ENCODE data around the gene C9orf72.

C9orf72 gene

GRCh38 chr9:27595733-27596132, 22.5 kb upstream of the C9orf72 start:
- Mint-ChIP-seq H3K9me3 (no peaks in the 10 kb centered on the region), H3K27me3 (ENCODE audit: low read depth) (peaks cover 16% of the 10 kb centered on the region), H3K36me3 (ENCODE audit: low read depth) (no peaks in the 10 kb centered on the region), H3K4me3 (no peak overlapping the region), H3K27ac (no peak overlapping the region), H3K4me1 (ENCODE audit: low read depth) (no peaks in the 10 kb centered on the region)
- DNase-seq (ENCODE audit: low spot score) = no peak

- no peaks in the 10 kb centered on the region for H3K4me1 Mint-ChIP-seq (ENCODE audit: low read depth)
- no peak overlapping the region for H3K4me3 Mint-ChIP-seq
- H3K27me3 Mint-ChIP-seq (ENCODE audit: low read depth) = peaks cover 30% of the 10 kb centered on the region
- no peak for DNase-seq (ENCODE audit: low spot score)
- H3K36me3 Mint-ChIP-seq (ENCODE audit: low read depth) = no peaks in the 10 kb centered on the region
- H3K27ac Mint-ChIP-seq = no peak overlapping the region
- no peaks in the 10 kb centered on the region for H3K9me3 Mint-ChIP-seq
Observed at GRCh38 chr9:27591672-27592071, 18.4 kb upstream of the C9orf72 start.

GRCh38 chr9:27591093-27591492, 17.8 kb upstream of the C9orf72 start:
- Mint-ChIP-seq H3K27me3 (ENCODE audit: low read depth) (peaks cover 30% of the 10 kb centered on the region), H3K4me3 (no peak overlapping the region), H3K9me3 (no peaks in the 10 kb centered on the region), H3K36me3 (ENCODE audit: low read depth) (no peaks in the 10 kb centered on the region), H3K27ac (no peak overlapping the region), H3K4me1 (ENCODE audit: low read depth) (no peaks in the 10 kb centered on the region)
- DNase-seq (ENCODE audit: low spot score) = no peak

- Mint-ChIP-seq H3K36me3 (ENCODE audit: low read depth) (no peaks in the 10 kb centered on the region), H3K4me1 (ENCODE audit: low read depth) (no peaks in the 10 kb centered on the region), H3K27me3 (ENCODE audit: low read depth) (peaks cover 30% of the 10 kb centered on the region), H3K4me3 (no peak overlapping the region), H3K9me3 (no peaks in the 10 kb centered on the region), H3K27ac (no peak overlapping the region)
- DNase-seq (ENCODE audit: low spot score) = no peak
Observed at GRCh38 chr9:27590651-27591050, 17.4 kb upstream of the C9orf72 start.

GRCh38 chr9:27589462-27589861, 16.2 kb upstream of the C9orf72 start:
- Mint-ChIP-seq H3K27ac (no peak overlapping the region), H3K4me3 (no peak overlapping the region), H3K27me3 (ENCODE audit: low read depth) (peaks cover 31% of the 10 kb centered on the region), H3K4me1 (ENCODE audit: low read depth) (no peaks in the 10 kb centered on the region), H3K9me3 (no peaks in the 10 kb centered on the region), H3K36me3 (ENCODE audit: low read depth) (no peaks in the 10 kb centered on the region)
- no peak for DNase-seq (ENCODE audit: low spot score)

- Mint-ChIP-seq H3K27ac (no peak overlapping the region), H3K27me3 (ENCODE audit: low read depth) (peaks cover 26% of the 10 kb centered on the region), H3K4me1 (ENCODE audit: low read depth) (no peaks in the 10 kb centered on the region), H3K36me3 (ENCODE audit: low read depth) (no peaks in the 10 kb centered on the region), H3K9me3 (no peaks in the 10 kb centered on the region), H3K4me3 (no peak overlapping the region)
- no peak for DNase-seq (ENCODE audit: low spot score)
Observed at GRCh38 chr9:27586304-27586703, 13.0 kb upstream of the C9orf72 start.

GRCh38 chr9:27584931-27585330, 11.7 kb upstream of the C9orf72 start:
- H3K36me3 Mint-ChIP-seq (ENCODE audit: low read depth) = no peaks in the 10 kb centered on the region
- H3K27ac Mint-ChIP-seq = no peak overlapping the region
- DNase-seq (ENCODE audit: low spot score) = no peak
- no peak overlapping the region for H3K4me3 Mint-ChIP-seq
- no peaks in the 10 kb centered on the region for H3K4me1 Mint-ChIP-seq (ENCODE audit: low read depth)
- no peaks in the 10 kb centered on the region for H3K9me3 Mint-ChIP-seq
- peaks cover 22% of the 10 kb centered on the region for H3K27me3 Mint-ChIP-seq (ENCODE audit: low read depth)

- H3K27ac Mint-ChIP-seq = no peak overlapping the region
- DNase-seq (ENCODE audit: low spot score) = no peak
- H3K9me3 Mint-ChIP-seq = peaks cover 8% of the 10 kb centered on the region
- peaks cover 18% of the 10 kb centered on the region for H3K27me3 Mint-ChIP-seq (ENCODE audit: low read depth)
- H3K4me1 Mint-ChIP-seq (ENCODE audit: low read depth) = no peaks in the 10 kb centered on the region
- H3K4me3 Mint-ChIP-seq = no peak overlapping the region
- peaks cover 2% of the 10 kb centered on the region for H3K36me3 Mint-ChIP-seq (ENCODE audit: low read depth)
Observed at GRCh38 chr9:27582794-27583193, 9.5 kb upstream of the C9orf72 start.

- Mint-ChIP-seq H3K27me3 (ENCODE audit: low read depth) (peaks cover 13% of the 10 kb centered on the region), H3K9me3 (peaks cover 8% of the 10 kb centered on the region), H3K36me3 (ENCODE audit: low read depth) (peaks cover 2% of the 10 kb centered on the region), H3K4me3 (no peak overlapping the region), H3K4me1 (ENCODE audit: low read depth) (no peaks in the 10 kb centered on the region), H3K27ac (no peak overlapping the region)
- DNase-seq (ENCODE audit: low spot score) = no peak
Observed at GRCh38 chr9:27581826-27582225, 8.5 kb upstream of the C9orf72 start.

GRCh38 chr9:27573634-27574590, 631 bp upstream of the C9orf72 start:
- Mint-ChIP-seq H3K27me3 (ENCODE audit: low read depth) (peaks cover 3% of the 10 kb centered on the region), H3K4me3 (peak overlapping the region; percentile 98), H3K27ac (peak overlapping the region; percentile 100), H3K9me3 (peaks cover 8% of the 10 kb centered on the region), H3K36me3 (ENCODE audit: low read depth) (peaks cover 2% of the 10 kb centered on the region), H3K4me1 (ENCODE audit: low read depth) (peaks cover 17% of the 10 kb centered on the region)
- peak; percentile 97 for DNase-seq (ENCODE audit: low spot score)

GRCh38 chr9:27572566-27572917, 739 bp downstream of the C9orf72 start:
- H3K36me3 Mint-ChIP-seq (ENCODE audit: low read depth) = no peaks in the 10 kb centered on the region
- no peak for DNase-seq (ENCODE audit: low spot score)
- H3K4me3 Mint-ChIP-seq = peak overlapping the region; percentile 91
- H3K27ac Mint-ChIP-seq = peak overlapping the region; percentile 100
- H3K4me1 Mint-ChIP-seq (ENCODE audit: low read depth) = peaks cover 18% of the 10 kb centered on the region
- no peaks in the 10 kb centered on the region for H3K9me3 Mint-ChIP-seq
- no peaks in the 10 kb centered on the region for H3K27me3 Mint-ChIP-seq (ENCODE audit: low read depth)

GRCh38 chr9:27572061-27572460, 1.2 kb downstream of the C9orf72 start:
- Mint-ChIP-seq H3K4me1 (ENCODE audit: low read depth) (peaks cover 21% of the 10 kb centered on the region), H3K27ac (peak overlapping the region; percentile 100), H3K36me3 (ENCODE audit: low read depth) (no peaks in the 10 kb centered on the region), H3K9me3 (no peaks in the 10 kb centered on the region), H3K4me3 (peak overlapping the region; percentile 91), H3K27me3 (ENCODE audit: low read depth) (no peaks in the 10 kb centered on the region)
- no peak for DNase-seq (ENCODE audit: low spot score)

GRCh38 chr9:27571011-27571410, 2.3 kb downstream of the C9orf72 start:
- no peak overlapping the region for H3K27ac Mint-ChIP-seq
- H3K36me3 Mint-ChIP-seq (ENCODE audit: low read depth) = peaks cover 6% of the 10 kb centered on the region
- no peak for DNase-seq (ENCODE audit: low spot score)
- no peaks in the 10 kb centered on the region for H3K27me3 Mint-ChIP-seq (ENCODE audit: low read depth)
- peaks cover 23% of the 10 kb centered on the region for H3K4me1 Mint-ChIP-seq (ENCODE audit: low read depth)
- no peak overlapping the region for H3K4me3 Mint-ChIP-seq
- no peaks in the 10 kb centered on the region for H3K9me3 Mint-ChIP-seq

GRCh38 chr9:27569406-27569805, 3.9 kb downstream of the C9orf72 start:
- Mint-ChIP-seq H3K27me3 (ENCODE audit: low read depth) (no peaks in the 10 kb centered on the region), H3K36me3 (ENCODE audit: low read depth) (peaks cover 12% of the 10 kb centered on the region), H3K4me1 (ENCODE audit: low read depth) (peaks cover 27% of the 10 kb centered on the region), H3K4me3 (no peak overlapping the region), H3K9me3 (no peaks in the 10 kb centered on the region), H3K27ac (no peak overlapping the region)
- DNase-seq (ENCODE audit: low spot score) = no peak

GRCh38 chr9:27566118-27566517, 7.2 kb downstream of the C9orf72 start:
- H3K27me3 Mint-ChIP-seq (ENCODE audit: low read depth) = no peaks in the 10 kb centered on the region
- peaks cover 17% of the 10 kb centered on the region for H3K4me1 Mint-ChIP-seq (ENCODE audit: low read depth)
- no peaks in the 10 kb centered on the region for H3K9me3 Mint-ChIP-seq
- DNase-seq (ENCODE audit: low spot score) = no peak
- no peak overlapping the region for H3K27ac Mint-ChIP-seq
- peaks cover 22% of the 10 kb centered on the region for H3K36me3 Mint-ChIP-seq (ENCODE audit: low read depth)
- H3K4me3 Mint-ChIP-seq = no peak overlapping the region

Measured in T-helper 2 cell treated with Interferon-gamma antibody and Interleukin-4, amounts not matched to agents 5 μg/mL and 100 μg/mL, for 36 hours (primary cell).